ENCODE data around the gene C14orf93. TPM values are rescaled to one million over a fixed set of nuclear protein-coding genes. Genes with fewer than 3 reads are reported as not detected.

The C14orf93 gene
- total and polyA plus RNA-seq, 9 of the 15 experiments (the other 6 are each of a cell fraction or from before 2014, with no cell fraction given) = 2.2 to 22.4 (median 16.1) TPM

- TF ChIP-seq ZNF655 (CRISPR knock-in tag; IDR thresholded peaks at IDR 0.05) (no peak), CTBP1 (IDR thresholded peaks at IDR 0.05; ENCODE audit: borderline replicate concordance) (peak; percentile 91), SOX6 (IDR thresholded peaks at IDR 0.05) (peak; percentile 95), TBP (optimal IDR thresholded peaks at IDR 0.05; ENCODE audit: low read depth, low read length) (peak; percentile 42), ZMIZ1 (IDR thresholded peaks at IDR 0.05; ENCODE audit: low read depth in 2 of 2, low read length in 2 of 2) (no peak), CBX2 (IDR thresholded peaks at IDR 0.05; ENCODE audit: insufficient read depth, low read length, poor library complexity, severe bottlenecking) (no peak), SMARCE1 (IDR thresholded peaks at IDR 0.05) (peak; percentile 80), RCOR1 (IDR thresholded peaks at IDR 0.05; ENCODE audit: borderline replicate concordance in 1 of 2, low read depth in 2 of 2, low read length in 2 of 2) (peak; percentile 46 to 92; a peak in 2 of 4 replicates), TRIM24 (IDR thresholded peaks at IDR 0.05) (peak in 1 of 2 experiments; percentile 45; a peak in 1 of 4 replicates), PKNOX1 (IDR thresholded peaks at IDR 0.05) (no peak), ELF2 (CRISPR knock-in tag; IDR thresholded peaks at IDR 0.05) (no peak), RFX7 (CRISPR knock-in tag; IDR thresholded peaks at IDR 0.05) (no peak), NCOA1 (IDR thresholded peaks at IDR 0.05; ENCODE audit: low read depth) (no peak), RFX5 (IDR thresholded peaks at IDR 0.05; ENCODE audit: low read depth, low read length) (no peak), ELF4 (CRISPR knock-in tag; IDR thresholded peaks at IDR 0.05) (no peak), RREB1 (CRISPR knock-in tag; IDR thresholded peaks at IDR 0.05) (no peak)
Measured at GRCh38 chr14:23020143-23021128, 10.5 kb upstream of the C14orf93 start (continued).
